Testis (tissue), 3 donors: ENCODE measurements around the gene NOVA1. TPM values are rescaled to one million over a fixed set of nuclear protein-coding genes. Genes with fewer than 3 reads are reported as not detected.

Experiments used
- DNase-seq: peaks from one replicate; pipeline ENCODE4 v3.0.0-alpha.2; 2019
- H3K27ac ChIP-seq, 2 donors: fragments of 200-600 bp; sonication (generic); one replicate each; pipeline ENCODE4 v1.5.1; 2019
- H3K27me3 ChIP-seq: fragments of 200-600 bp; sonication (generic); one replicate; pipeline ENCODE4 v1.5.1; 2019
- H3K36me3 ChIP-seq: fragments of 200-600 bp; sonication (generic); one replicate; pipeline ENCODE4 v1.5.1; 2017; ENCODE audit warnings: low read depth; ENCODE audit errors: missing control alignments
- H3K4me1 ChIP-seq: fragments of 200-600 bp; sonication (generic); one replicate; pipeline ENCODE4 v1.5.1; 2019
- H3K4me3 ChIP-seq, 2 donors: fragments of 200-600 bp; sonication (generic); one replicate each; pipeline ENCODE4 v1.5.1; 2017 to 2019
- H3K9me3 ChIP-seq: fragments of 200-600 bp; sonication (generic); one replicate; pipeline ENCODE4 v1.5.1; 2017
- CTCF ChIP-seq, 3 experiments: fragments of 450-650 bp in 2 of 3; fragments of 200-600 bp in 1 of 3; sonication (generic) in 1 of 3; IDR thresholded peaks; one replicate each; pipeline ENCODE4 v1.5.1; 2016 to 2019; ENCODE audit warnings: antibody characterized with exemption in 3 of 3, mild to moderate bottlenecking in 2 of 3, moderate library complexity in 1 of 3
- POLR2A ChIP-seq: fragments of 450-650 bp; IDR thresholded peaks from one replicate; pipeline ENCODE4 v1.6.1; 2017; ENCODE audit warnings: antibody characterized with exemption, mild to moderate bottlenecking, moderate library complexity
- WGBS, 2 donors: methylation state at CpG; one replicate each; pipeline ENCODE4 v1.1.5; 2018; 5-methylcytosine and 5-hydroxymethylcytosine counted together
- intact Hi-C: fragments of 100-400 bp; cut with DNase I; formaldehyde crosslinking; loops from one replicate; pipeline ENCODE4 v1.15.1; 2023; ENCODE audit warnings: low total_unique reads
- polyA plus RNA-seq: library from polyadenylated mRNA; stranded (reverse); fragments of 350-450 nt; fragmentation: Illumina TruSeq; extraction: RNeasy Lipid Tissue Mini Kit (QIAGEN cat#74804); gene quantifications from one replicate; pipeline ENCODE4 v1.2.3, GENCODE V29; 2014; ENCODE audit warnings: low read depth, low replicate concordance; ENCODE audit not compliant: insufficient read depth
- total RNA-seq, 2 donors: library from RNA; depleted of rRNA; stranded (reverse); fragments of >200 nt; gene quantifications; one replicate each; pipeline ENCODE4 v1.2.3, GENCODE V29; 2016

Gene NOVA1
- total and polyA plus RNA-seq, 3 donors from 2014 or later, result 15.0 to 22.3 (median 15.5) TPM

- TF ChIP-seq POLR2A (no peak), CTCF (IDR thresholded peaks at IDR 0.05) (no peak)
- H3K9me3 ChIP-seq, result no peaks in the 10 kb centered on the region
- no peaks in the 10 kb centered on the region for H3K27me3 ChIP-seq
- no peak for DNase-seq
- H3K27ac ChIP-seq, result no peak overlapping the region
- intact Hi-C loops, result no loop called here
- WGBS, 2 donors, result 44 to 77% methylated on average over 3 of the region's 3 CpGs
- no peaks in the 10 kb centered on the region for H3K36me3 ChIP-seq
- no peaks in the 10 kb centered on the region for H3K4me1 ChIP-seq
- H3K4me3 ChIP-seq, result no peak overlapping the region
Observed at GRCh38 chr14:26527095-26527494, 70.7 kb downstream of the NOVA1 start.

- intact Hi-C loops, result no loop called here
- no peak overlapping the region for H3K27ac ChIP-seq
- H3K4me1 ChIP-seq, result no peaks in the 10 kb centered on the region
- 85 to 89% methylated on average over 1 of the region's 1 CpG for WGBS, 2 donors
- TF ChIP-seq POLR2A (no peak), CTCF (IDR thresholded peaks at IDR 0.05) (no peak)
- no peaks in the 10 kb centered on the region for H3K27me3 ChIP-seq
- DNase-seq, result no peak
- no peak overlapping the region for H3K4me3 ChIP-seq
- no peaks in the 10 kb centered on the region for H3K9me3 ChIP-seq
- H3K36me3 ChIP-seq, result no peaks in the 10 kb centered on the region
Observed at GRCh38 chr14:26526137-26526536, 71.7 kb downstream of the NOVA1 start.

- intact Hi-C loops, result no loop called here
- Histone ChIP-seq H3K36me3 (no peaks in the 10 kb centered on the region), H3K4me3 (no peak overlapping the region), H3K27me3 (no peaks in the 10 kb centered on the region), H3K27ac (no peak overlapping the region), H3K9me3 (no peaks in the 10 kb centered on the region), H3K4me1 (no peaks in the 10 kb centered on the region)
- TF ChIP-seq CTCF (IDR thresholded peaks at IDR 0.05), result no peak
- TF ChIP-seq POLR2A, result no peak
- DNase-seq, result no peak
Observed at GRCh38 chr14:26525085-26525484, 72.7 kb downstream of the NOVA1 start.

- intact Hi-C loops, result no loop called here
- 59 to 64% methylated on average over 2 of the region's 2 CpGs for WGBS, 2 donors
Observed at GRCh38 chr14:26522967-26523366, 74.9 kb downstream of the NOVA1 start.

More at GRCh38 chr14:26522967-26523366, 74.9 kb downstream of the NOVA1 start:
- Histone ChIP-seq H3K27me3 (no peaks in the 10 kb centered on the region), H3K9me3 (no peaks in the 10 kb centered on the region), H3K36me3 (no peaks in the 10 kb centered on the region), H3K4me1 (no peaks in the 10 kb centered on the region), H3K4me3 (no peak overlapping the region), H3K27ac (no peak overlapping the region)
- TF ChIP-seq CTCF (IDR thresholded peaks at IDR 0.05), result no peak
- TF ChIP-seq POLR2A, result no peak
- DNase-seq, result no peak
